IgD-negative memory B cell (primary cell): Measurements from ENCODE around the gene SETX. TPM values are rescaled to one million over a fixed set of nuclear protein-coding genes. Genes with fewer than 3 reads are reported as not detected.

Experiments used
- polyA plus RNA-seq: library from polyadenylated mRNA; unstranded; fragments of 300-500 nt; fragmentation: Illumina TruSeq; gene quantifications from one replicate; pipeline ENCODE4 v1.2.3, GENCODE V29; 2021

Gene SETX
- polyA plus RNA-seq, 1 donor from 2014 or later: 39.3 TPM

Other genes with a start within 250 kb of the SETX start
- 0.84 TPM for gene NTNG2, start 192.9 kb downstream of the SETX start, polyA plus RNA-seq
- 8.6 TPM for gene TTF1, start 51.9 kb upstream of the SETX start, polyA plus RNA-seq
- gene CFAP77, start 55.2 kb upstream of the SETX start, polyA plus RNA-seq: not detected
- gene BARHL1, start 227.6 kb upstream of the SETX start, polyA plus RNA-seq: not detected